ENCODE measurements around the gene PAFAH2. TPM values are rescaled to one million over a fixed set of nuclear protein-coding genes. Genes with fewer than 3 reads are reported as not detected.

PAFAH2 gene
- total RNA-seq, 2 donors from 2014 or later: 4.3 to 5.5 TPM

DNA sequence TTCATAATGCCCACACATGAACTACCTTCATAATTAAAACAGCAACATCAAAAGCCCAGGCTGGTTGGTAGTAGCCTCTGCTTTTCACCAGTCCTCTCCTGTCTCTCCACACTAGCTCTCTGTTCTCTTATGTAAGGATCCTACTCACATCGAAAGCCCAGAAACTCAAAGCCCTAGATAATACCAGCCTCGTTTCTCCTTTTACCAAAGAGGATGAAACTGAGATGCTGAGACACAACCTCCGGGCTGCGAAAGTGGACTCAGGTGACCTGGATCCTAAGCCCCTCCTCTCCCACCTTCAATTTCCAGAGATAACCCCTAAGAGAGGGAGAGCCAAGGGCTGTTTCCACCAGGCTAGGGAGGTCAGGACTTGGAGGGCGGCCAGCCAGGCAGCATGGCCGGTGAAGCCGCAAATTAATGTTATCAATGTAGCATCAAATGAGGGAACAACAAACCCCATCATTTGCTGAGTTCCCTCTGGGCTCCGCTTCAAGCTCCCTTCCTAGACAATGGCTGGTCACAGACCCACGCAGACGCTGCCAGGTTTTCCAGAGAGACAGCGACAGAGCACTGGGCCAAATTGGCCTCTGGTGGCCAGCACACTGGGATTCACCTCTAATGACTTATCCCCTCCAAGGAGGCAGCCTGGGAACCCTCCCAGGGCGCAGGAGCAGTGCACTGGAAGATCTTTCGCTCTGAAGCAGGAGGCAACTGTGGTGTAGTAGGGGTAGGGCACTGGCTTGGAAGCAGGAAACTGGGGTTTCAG, 70.9 kb downstream of the PAFAH2 start:
- TF ChIP-seq, protein P1, sequence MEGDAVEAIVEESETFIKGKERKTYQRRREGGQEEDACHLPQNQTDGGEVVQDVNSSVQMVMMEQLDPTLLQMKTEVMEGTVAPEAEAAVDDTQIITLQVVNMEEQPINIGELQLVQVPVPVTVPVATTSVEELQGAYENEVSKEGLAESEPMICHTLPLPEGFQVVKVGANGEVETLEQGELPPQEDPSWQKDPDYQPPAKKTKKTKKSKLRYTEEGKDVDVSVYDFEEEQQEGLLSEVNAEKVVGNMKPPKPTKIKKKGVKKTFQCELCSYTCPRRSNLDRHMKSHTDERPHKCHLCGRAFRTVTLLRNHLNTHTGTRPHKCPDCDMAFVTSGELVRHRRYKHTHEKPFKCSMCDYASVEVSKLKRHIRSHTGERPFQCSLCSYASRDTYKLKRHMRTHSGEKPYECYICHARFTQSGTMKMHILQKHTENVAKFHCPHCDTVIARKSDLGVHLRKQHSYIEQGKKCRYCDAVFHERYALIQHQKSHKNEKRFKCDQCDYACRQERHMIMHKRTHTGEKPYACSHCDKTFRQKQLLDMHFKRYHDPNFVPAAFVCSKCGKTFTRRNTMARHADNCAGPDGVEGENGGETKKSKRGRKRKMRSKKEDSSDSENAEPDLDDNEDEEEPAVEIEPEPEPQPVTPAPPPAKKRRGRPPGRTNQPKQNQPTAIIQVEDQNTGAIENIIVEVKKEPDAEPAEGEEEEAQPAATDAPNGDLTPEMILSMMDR (IDR thresholded peaks at IDR 0.05): no peak
- H3K9me3 ChIP-seq: no peaks in the 10 kb centered on the region
- no peaks in the 10 kb centered on the region for H3K36me3 ChIP-seq

GRCh38 chr1:25924454-25924853, 73.4 kb downstream of the PAFAH2 start:
- Histone ChIP-seq H3K9me3 (no peaks in the 10 kb centered on the region), H3K27ac (no peak overlapping the region)

More for the DNA sequence above, 70.9 kb downstream of the PAFAH2 start:
- Histone ChIP-seq H3K4me1 (peaks cover 0 to 15% of the 10 kb centered on the region in 2 donors), H3K27ac (no peak overlapping the region), H3K27me3 (no peaks in the 10 kb centered on the region), H3K4me3 (no peak overlapping the region)
- DNase-seq (ENCODE audit: low spot score): no peak

GRCh38 chr1:25922971-25923552, 74.8 kb downstream of the PAFAH2 start:
- H3K27ac ChIP-seq: peak overlapping the region; percentile 51 to 52
- no peaks in the 10 kb centered on the region for H3K9me3 ChIP-seq
- H3K4me1 ChIP-seq: peaks cover 0 to 15% of the 10 kb centered on the region in 2 donors
- peak overlapping the region; percentile 39 to 57 for H3K4me3 ChIP-seq
- no peaks in the 10 kb centered on the region for H3K36me3 ChIP-seq
- H3K27me3 ChIP-seq: no peaks in the 10 kb centered on the region
- TF ChIP-seq, protein P1 (IDR thresholded peaks at IDR 0.05): no peak
- peak; percentile 61 for DNase-seq (ENCODE audit: low spot score)

More at GRCh38 chr1:25924454-25924853, 73.4 kb downstream of the PAFAH2 start:
- Histone ChIP-seq H3K4me1 (peaks cover 0 to 15% of the 10 kb centered on the region in 2 donors), H3K4me3 (no peak overlapping the region), H3K27me3 (no peaks in the 10 kb centered on the region), H3K36me3 (no peaks in the 10 kb centered on the region)
- DNase-seq (ENCODE audit: low spot score): no peak
- TF ChIP-seq, protein P1 (IDR thresholded peaks at IDR 0.05): no peak

GRCh38 chr1:25922056-25922970, 75.5 kb downstream of the PAFAH2 start:
- no peaks in the 10 kb centered on the region for H3K36me3 ChIP-seq
- no peak for DNase-seq (ENCODE audit: low spot score)
- TF ChIP-seq, protein P1 (IDR thresholded peaks at IDR 0.05): no peak
- peaks cover 0 to 15% of the 10 kb centered on the region in 2 donors for H3K4me1 ChIP-seq
- peak overlapping the region; percentile 39 to 57 for H3K4me3 ChIP-seq
- H3K27ac ChIP-seq: peak overlapping the region; percentile 51 to 52
- H3K27me3 ChIP-seq: no peaks in the 10 kb centered on the region
- no peaks in the 10 kb centered on the region for H3K9me3 ChIP-seq

- H3K36me3 ChIP-seq: no peaks in the 10 kb centered on the region
- H3K4me1 ChIP-seq: peaks cover 0 to 15% of the 10 kb centered on the region in 2 donors
- TF ChIP-seq, protein P1 (IDR thresholded peaks at IDR 0.05): no peak
- H3K4me3 ChIP-seq: no peak overlapping the region
- no peaks in the 10 kb centered on the region for H3K27me3 ChIP-seq
- no peak overlapping the region for H3K27ac ChIP-seq
- no peaks in the 10 kb centered on the region for H3K9me3 ChIP-seq
- no peak for DNase-seq (ENCODE audit: low spot score)
These were observed 79.2 kb downstream of the PAFAH2 start for GRCh38 chr1:25918615-25919014.
